Endometrial microvascular endothelial cells (primary cell): Measurements from ENCODE around the gene HSPBP1. TPM values are rescaled to one million over a fixed set of nuclear protein-coding genes. Genes with fewer than 3 reads are reported as not detected.

Experiments used
- in situ Hi-C: cut with HindIII; loops from 2 replicates; pipeline ENCODE4 v1.10.0; 2017; ENCODE audit warnings: low sequenced_read_pairs, low pct_unique_long_range_greater_than_20kb; ENCODE audit errors: inconsistent ontology term
- total RNA-seq: library from RNA; depleted of rRNA; stranded (reverse); fragments of >200 nt; gene quantifications from one replicate; pipeline ENCODE4 v1.2.3, GENCODE V29; 2015; ENCODE audit errors: inconsistent ontology term

Gene HSPBP1
- total RNA-seq, 1 donor from 2014 or later: 26.7 TPM

DNA sequence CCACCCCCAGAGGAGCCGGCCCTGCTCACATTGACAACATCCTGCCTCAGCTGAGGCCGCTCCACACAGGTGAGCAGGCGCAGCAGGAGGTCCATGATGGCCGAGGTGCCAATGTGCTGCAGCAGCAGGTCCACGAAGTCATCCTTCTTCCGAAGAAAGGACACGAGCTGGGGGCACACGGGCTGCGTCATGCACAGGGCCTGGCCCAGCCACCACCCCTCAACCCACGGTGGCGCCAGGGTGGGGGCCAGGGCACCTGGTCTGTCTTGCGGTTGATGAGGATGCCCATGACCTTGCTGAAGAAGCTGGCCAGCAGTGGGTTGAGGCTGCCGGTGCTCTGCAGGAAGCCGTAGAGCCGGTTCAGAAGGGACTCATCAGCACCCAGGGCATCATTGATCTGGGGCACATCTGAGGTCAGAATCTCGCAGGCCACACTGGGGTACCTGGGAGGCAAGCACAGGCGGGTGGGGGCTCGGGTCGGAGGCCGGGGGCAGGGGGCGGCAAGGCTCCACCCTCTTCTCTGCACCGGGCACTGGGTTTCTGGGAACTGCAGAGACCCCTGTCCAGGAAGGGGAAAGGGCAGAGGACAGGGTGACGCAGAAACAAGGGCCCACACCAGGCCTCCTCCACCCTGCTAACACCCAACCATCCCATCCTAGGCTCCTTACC, 34.5 kb downstream of the HSPBP1 start:
- in situ Hi-C loops: no loop called here

DNA sequence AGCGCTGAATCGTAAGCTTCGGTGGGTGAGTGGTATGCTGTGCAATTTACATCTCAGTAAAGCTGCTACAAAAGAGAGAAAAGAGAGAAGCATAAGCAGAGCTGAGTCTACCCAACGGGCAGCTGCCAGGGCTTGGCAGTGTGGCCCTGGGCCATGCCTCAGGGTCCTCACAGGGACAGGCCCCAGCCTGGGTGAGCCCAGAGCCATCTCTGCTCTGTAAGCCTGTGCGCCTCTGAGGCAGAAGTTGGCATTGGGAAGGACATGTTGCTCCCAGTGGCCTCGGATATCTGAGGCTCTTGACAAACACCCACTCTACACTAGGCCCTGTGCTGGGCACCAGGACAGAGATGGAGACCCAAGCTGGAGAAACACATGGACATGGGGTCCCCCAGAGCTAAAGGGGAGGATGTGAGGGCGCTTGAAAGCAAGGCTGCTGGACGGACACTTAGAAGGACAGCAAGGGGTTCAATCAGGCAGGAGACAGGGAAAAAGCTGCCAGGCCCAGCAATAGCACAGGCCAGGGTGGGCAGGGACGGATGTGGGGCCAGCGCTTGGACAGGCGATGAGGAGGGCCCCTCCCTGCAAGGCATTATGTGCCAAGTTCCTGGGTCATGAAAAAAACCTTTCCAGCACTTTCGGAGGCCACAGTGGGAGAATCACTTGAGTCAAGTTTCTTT, 35.8 kb downstream of the HSPBP1 start:
- in situ Hi-C loops: no loop called here

DNA sequence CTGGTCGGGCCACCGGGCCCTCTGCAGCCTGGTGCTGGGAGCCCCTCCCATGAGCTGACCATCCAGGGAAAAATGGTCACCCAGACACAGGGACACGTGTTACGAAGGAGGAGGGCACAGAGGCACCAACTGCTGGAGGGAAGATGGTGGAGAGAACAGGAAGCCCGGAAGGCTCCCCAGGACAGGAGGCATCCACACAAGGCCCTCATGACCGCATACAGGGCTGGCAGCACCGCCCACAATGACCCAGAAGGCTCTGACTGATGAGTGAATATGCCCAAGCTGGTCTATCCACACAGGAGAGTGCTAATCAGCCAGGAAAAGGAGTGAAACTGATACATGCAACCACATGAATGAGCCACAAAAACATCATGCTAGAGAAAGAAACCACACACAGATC, 37.4 kb downstream of the HSPBP1 start:
- in situ Hi-C loops: no loop called here

DNA sequence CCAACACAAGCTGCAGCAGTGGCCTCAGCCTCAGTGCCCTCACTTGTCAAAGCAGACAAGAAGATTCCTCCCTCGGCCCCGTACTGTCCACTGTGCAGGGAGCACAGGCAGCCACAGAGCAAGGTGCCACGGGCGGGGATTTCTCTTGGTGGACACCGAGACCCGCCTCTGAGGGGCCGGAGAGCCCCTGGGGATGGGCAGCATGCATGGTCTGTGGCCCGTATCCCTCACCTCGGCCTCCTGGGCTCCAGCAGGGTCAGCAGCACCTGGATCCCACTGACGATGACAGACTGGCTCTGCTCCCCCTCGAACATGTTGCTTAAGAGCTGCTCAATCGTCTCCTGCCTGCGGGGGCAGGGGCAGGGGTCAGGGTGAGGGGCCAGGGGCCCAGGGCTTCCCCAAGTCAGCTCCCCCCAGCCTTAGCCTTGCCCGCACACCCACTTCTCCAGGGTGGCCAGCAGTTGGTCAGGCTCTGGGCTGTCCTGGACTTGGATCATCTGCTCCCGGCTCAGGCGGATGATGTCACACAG, 37.9 kb downstream of the HSPBP1 start:
- in situ Hi-C loops: no loop called here

DNA sequence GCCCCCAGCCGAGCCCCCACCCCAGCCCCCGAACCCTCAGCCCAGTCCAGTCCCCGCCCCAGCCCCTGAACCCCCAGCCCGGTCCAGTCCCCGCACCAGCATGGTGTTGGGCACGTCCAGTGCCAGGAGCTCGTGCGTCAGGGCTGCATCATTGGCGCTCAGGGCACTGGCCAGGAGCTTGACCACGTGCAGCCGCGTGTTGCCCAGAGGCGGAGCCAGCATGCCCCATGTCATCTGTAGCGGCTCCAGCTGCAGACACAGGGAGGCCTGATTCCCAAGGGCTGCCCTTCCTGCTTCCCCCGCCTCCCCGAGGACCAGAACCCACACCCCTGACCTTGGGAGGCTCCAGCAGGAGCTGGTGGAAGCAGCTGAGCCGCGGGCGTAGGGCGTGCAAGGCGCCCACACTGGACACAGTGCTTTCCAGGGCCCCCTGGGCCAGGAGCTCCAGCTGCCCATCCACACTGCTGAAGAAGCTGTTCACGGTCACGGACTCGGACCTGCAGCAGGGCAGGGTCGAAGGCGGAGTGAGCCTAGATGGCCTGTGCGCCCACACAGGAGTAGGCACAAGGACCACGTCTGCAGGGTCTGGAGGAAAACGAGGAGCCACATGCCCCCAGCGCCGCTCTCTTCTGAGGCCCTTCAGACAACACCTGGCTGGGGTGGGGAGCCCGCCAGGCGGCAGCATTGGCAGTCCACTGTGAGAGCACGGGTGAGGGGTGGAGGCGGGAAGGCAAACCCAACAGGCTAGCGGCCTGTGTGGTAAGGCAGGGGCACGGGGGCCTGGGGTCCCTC, 38.6 kb downstream of the HSPBP1 start:
- in situ Hi-C loops: no loop called here

DNA sequence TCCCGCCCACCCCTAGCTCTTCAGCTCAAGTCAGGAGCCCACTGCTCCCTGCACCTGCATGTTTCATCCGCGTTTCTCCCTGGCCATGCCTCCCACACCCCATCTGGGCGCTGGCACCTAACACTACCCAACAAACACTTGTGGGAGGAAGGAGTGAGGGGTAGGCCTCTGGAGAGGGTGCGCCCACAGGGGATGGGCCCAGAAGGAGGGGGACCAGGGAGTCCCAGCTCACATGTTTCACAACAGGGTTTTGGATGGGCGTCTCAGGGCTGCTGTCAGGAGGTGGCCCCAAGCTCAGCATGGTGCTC, 39.2 kb downstream of the HSPBP1 start:
- in situ Hi-C loops: no loop called here

DNA sequence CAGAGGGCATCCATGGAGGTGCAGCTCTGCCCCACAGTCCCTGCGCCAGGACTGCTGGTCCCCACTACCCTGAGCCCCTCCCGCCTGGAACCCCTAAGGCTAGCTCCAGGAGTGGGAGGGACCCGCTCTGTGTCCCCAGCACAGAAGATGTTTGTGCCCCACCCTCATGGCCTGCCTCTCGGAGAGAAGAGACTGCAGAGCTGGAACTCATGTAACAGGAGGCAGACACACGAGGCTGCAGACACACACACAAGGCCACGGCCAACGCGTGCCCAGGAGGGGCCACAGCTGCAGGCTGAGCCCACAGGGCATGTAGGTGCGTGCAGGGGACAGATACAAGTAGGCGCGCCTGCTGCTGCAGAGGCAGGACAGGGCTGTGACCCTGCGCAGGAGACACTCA, 40.9 kb downstream of the HSPBP1 start:
- in situ Hi-C loops: no loop called here

DNA sequence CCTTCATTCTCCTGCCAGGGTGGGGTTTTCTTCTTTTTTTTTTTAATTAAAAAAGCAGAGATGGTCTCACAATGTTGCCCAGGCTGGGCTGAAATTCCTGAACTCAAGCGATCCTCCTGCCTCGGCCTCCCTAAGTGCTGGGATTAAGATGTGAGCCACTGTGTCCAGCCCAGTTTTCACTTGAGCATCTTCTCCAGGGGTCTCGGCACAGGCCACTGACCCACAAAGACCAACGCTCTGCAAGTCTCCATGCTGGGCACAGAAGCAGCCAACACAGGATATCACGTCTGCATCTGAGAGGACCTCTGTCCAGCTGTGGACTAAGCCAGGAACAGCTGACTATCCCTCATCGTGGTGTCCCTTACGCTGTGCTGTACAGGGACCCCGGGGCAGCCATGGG, 41.9 kb downstream of the HSPBP1 start:
- in situ Hi-C loops: no loop called here

DNA sequence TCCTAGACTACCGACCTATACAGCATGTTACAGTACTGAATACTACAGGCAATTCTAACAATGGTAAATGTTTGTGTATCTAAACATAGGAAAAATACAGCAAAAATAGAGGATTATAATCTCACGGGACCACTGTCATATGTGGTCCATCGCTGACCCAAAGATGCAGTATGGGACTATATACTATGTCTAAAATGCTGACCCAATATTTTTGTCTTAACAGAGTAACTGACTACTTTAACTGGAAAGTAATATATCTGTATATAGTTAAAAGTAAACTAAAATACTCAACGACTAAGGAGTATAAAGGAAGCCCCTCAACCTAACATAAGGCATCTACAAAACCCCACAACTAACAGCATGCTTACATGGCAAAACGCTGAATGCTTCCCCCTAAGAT, 46.9 kb downstream of the HSPBP1 start:
- in situ Hi-C loops: no loop called here

DNA sequence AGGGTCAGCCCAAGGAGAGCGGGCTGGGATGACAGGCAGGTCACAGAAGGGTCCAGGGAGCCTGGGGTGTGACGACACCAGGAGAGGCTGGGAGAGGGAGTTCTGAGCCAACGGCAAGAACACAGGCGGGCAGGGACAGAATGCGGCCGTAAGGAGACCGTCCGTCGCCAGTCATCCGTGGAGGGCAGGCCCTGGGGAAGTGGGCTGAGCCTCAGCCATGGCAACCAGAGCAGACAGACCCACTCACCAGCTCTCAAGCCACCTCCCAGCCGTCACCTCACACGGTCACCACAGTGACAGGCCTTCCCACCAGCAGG, 47.7 kb downstream of the HSPBP1 start:
- in situ Hi-C loops: no loop called here

DNA sequence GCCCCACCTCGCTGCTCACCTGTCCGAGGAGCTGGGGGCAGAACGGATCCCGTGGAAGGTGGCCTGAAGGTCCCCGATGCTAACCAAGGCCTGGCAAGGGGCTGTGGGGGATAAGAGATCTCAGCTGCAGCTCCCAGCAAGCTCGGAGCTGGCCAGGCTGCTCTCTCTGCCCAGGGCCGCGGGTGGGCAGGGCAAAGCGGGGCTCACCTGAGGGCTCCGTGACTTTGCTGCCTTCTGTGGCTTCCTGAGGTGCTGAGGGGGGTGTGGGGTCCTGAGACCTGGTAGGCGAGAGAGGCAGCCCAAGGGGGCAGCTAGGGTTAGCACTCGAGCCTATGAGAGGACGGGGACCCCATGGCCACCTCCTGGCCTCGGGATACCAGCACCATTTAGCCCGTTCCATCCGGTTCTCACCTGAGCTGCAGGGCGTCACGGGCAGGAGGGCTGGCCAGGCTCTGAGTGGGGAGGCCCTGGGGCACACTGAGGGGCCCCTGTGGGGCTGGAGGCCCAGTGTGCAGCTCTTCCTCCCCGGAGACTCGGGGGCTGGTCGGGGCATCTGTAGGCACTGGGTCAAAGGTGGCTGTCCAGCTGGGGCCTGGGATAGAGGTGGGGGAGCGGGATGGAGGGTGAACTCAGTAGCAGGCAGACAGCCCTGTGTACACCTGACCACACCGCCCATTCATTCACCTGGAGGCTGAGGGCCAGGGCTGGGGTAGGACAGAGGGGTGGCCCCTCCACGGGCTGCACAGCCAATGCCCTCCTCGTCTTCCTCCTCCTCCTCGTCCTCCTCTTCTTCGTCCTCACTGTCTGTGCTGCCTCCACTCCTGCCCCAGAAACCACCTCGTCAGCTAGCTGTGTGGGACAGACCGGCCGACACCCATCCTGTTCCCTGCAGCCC, 48.3 kb downstream of the HSPBP1 start:
- in situ Hi-C loops: no loop called here

DNA sequence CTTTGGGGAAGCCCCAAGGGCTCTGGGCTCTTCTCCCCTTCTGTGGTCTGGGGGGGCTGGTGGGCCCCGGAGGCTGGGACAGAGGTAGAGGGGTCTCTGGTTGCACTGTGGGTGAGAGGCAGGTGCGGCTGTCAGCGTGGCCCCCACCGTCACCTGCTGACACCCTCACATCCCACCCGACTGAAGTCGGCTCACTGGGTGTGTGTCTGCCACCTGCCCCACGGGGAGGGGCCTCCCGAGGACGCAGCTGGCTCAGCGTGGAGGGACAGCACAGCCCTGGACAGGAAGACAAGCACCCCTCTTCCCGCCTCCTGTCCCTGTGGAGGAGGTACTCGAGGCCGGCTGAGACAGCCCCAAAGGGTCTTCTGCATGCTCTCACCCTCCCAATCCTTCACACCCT, 49.1 kb downstream of the HSPBP1 start:
- in situ Hi-C loops: no loop called here

DNA sequence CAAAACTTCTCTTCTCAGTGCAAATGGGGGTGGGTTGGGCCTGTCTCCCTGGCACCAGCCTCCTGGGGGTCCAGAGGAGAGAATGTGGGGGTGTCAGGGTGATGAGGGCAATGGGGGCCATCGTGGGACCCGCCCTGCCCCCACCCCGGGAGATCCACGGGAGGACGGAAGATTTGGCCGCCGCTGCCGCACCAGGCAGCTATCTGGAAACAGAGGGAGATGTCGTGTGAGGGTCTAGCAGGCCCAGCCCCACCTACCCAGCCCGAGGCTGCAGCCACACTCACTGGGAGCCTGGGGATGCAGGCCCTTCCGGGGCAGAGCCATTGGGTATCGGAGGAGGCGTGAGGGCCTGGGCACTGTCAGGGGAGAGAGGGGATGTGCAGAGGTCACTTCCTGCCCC, 49.6 kb downstream of the HSPBP1 start:
- in situ Hi-C loops: no loop called here

DNA sequence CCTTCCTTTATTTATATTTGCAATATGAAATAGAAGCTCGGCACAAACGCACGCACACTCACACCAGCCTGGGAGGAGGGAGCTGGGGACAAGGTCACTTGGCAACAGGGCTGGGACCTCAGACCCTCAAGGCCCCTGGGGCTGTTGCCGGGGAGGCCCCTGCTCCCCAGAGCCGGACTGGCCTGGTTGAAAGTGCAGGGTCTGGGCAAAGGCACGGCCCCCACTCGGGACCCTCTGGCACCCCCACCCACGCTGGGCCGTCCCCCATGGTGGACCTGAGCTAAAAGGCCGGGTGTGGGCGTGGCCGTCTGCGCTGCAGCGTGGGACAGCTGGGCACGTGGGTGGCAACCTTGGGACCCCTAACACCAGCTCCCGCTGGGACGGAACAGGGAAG, 50.1 kb downstream of the HSPBP1 start:
- in situ Hi-C loops: no loop called here

DNA sequence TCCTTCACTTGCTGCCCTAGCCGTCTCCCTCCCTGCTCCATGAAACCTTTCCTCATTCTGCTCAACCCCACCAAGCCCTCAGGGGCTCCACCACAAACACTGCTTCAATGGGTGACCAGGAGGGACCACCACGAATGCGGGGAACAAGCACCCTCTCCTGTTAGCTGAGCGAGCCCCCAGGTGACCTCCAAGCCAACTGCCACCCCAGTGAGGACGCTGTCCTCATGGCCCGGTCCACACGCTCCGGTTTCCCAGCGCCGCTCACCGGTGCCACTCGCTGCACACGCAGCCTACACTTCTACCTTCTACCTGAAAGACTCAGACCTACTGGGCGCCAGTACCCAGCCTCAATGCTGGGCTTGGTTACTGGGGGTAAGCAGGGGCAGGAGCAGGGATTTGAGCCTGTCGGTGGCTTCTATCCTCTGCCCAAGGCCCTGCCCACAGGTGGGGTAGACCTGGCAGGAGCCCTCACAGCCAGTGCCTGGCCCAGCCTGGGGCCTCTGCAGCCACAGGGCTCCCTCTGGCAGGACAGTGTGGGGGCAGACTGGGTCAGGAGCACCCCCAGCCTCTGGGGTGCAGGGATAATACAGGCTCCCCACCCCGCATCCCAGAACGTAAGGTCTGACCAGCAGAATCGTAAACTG, 50.6 kb downstream of the HSPBP1 start:
- in situ Hi-C loops: no loop called here

DNA sequence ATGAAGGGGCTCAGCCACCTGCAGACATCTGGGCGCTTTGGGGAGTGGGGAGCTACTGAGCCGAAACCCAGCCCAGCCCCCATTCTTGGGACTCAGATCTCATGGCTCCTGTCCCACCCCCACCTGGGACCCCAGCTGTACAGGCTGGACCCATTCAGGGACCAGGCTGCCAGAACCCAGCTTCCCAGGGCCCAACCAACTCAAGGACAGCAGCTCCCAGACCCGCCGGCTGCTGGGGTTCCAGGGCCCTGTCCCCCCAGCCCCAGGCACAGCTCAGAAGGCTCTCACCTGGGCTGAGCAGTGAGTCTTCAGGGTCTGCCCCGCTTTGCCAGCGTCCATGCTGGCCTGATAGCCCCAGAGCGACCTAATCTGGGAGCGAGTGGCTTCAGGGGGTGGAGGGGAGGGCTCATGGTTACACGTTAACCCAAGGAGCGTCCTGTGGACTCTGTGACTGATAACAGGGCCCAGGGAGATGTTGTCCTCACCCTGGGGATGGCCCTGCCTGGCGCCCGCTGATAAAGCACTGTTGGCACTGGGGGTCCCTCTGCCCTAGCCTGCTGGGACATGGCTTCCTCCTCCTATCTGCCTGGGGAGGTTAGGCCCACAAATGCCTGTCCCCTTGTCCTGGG, 51.4 kb downstream of the HSPBP1 start, which contains the start of gene TMEM86B:
Gene TMEM86B (minus strand): TSS at position 361 of the 629 bp plus-strand sequence. CDS start 22 bp downstream, at position 339.
- in situ Hi-C loops: no loop called here

DNA sequence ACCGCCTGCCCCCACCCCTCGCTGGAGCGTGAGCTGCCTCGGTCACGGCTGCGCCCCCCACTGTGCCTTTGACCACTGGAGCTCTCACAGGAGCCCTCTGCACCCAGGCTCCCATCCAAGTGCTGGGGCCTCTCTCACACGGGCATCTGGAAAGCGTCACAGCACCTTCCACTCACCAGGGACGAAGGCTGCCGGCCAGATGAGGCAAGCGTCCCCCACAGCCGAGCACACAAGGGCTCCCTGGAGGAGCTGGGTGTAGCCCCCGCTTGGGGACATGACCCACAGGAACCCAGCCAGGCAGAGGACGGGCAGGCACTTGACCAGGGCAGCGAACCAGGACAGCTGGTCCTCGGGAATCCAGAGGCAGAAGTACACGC, 51.9 kb downstream of the HSPBP1 start:
- in situ Hi-C loops: no loop called here

DNA sequence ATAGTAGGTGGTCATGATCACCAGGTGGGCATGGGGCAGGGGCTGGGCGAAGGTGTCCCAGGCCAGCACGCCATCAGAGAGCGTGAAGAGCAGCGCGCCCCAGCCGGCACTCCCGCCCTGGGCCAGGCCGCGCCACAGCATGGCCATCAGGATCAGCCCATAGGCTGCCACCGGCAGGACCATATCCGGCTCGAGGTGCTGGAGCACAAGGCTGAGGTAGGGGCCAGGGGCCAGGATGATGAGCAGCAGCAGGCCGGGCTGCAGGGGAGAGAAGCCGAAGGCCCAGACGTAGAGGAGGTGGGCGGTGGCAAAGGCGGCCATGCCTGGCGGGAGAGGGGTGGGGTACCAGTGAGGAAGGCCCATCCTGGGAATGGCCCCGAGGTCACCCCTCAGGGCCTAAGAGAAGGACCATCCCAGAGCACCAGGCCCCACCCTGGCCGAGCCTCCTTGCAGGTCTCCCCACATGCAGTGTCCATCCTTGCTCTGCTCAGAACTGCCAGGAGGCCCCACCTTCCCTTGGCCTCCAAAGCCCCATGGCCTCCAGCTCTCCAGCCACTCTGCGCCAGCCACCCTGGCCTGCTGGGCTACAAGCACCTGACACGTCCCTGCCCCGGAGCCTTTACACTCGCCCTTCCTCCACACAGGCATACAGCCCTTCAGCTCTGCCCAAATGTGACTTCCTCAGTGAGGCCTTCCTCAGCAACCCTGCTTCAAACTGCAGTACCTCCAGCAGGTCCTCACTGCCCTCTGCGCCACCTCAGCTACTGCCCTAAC, 52.5 kb downstream of the HSPBP1 start:
- in situ Hi-C loops: no loop called here
